HG02642 (cell line): ENCODE measurements around the gene FAM174C.

ENCODE experiments used
- ATAC-seq: cut with Tn5 transposase; IDR thresholded peaks from one replicate; pipeline ENCODE4 v1.9.1; 2021; ENCODE audit warnings: mild to moderate bottlenecking; ENCODE audit not compliant: unreplicated experiment, poor library complexity

FAM174C gene

DNA sequence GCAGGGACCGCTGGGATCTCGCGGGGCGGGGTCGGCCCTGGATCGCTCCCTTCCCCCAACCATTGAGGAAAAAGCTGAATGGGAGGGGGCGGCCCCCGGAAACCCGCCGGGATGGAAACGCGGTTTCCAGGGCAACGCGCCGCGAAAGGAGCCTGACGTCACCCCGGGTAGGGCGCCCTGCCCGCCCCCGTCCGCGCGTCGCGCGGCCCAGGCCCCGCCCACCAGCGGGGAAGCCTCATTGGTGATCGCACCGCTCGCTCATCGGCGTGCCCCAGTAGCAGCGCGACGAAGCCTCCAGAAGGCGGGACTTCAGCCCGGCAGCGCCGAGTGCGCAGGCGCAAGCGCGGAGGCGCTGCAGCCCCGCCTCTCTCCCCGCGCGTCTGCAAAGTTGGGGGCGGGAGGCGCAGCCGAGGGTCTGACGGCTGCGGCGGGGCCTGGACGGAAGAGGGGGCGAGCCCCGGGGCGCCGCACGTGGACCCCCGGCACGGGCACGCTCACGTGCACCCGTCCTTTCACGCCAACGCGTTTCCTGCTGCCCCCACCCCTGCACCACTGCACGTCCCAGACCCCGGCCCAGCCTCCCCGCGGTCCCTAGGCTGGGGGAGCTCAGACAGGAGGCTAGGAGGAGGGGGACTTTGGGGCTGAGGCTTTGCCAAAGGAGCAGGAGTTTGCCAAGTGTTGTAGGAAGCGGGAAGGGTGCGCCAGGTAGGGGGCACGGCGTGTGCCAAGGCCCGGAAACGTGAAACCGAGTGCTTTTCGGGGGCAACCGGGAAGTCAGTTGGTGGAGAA, 14.4 kb upstream of the FAM174C start:
- peak; percentile 66 for ATAC-seq

DNA sequence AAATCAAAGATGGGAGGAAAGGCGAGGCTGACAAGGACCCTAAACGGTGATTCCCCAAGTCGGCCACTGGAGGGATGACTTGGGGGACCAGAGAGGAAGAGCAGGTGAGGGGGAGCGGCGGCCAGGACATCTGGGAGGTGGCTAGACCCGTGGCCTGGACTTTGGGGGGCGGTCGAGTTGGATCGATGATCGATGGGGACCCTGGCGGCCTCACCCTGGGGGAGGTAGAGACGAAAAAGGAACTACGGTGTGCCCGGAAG, 13.9 kb upstream of the FAM174C start:
- ATAC-seq: no peak

GRCh38 chr19:1261798-1262622, 13.3 kb upstream of the FAM174C start:
- no peak for ATAC-seq

DNA sequence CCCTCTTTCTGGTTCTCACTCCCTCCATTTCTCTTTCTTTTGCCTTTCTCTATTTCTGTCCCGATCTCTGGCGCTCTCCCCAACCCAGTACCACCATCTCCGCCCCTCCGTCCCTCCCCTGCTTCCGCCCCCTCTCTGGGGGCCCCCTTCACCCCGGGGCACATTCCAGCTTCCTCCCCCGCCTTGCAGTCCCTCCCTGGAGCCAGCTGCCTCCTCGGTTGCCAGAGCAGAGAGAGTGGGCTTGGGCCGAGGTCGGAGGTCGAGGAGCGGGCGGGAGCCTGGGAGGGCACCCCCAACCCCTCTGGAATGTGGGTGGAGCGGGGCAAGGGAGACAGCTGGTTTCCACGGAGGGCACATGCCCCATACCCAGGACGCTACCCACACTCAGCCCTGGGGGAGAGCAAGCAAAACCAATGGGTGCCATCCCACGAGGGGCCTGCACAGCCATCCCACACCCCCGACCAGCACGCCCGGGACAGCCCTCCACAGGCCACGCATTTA, 12.7 kb upstream of the FAM174C start:
- no peak for ATAC-seq

- no peak for ATAC-seq
Observed at GRCh38 chr19:1263188-1263587, 12.1 kb upstream of the FAM174C start.

DNA sequence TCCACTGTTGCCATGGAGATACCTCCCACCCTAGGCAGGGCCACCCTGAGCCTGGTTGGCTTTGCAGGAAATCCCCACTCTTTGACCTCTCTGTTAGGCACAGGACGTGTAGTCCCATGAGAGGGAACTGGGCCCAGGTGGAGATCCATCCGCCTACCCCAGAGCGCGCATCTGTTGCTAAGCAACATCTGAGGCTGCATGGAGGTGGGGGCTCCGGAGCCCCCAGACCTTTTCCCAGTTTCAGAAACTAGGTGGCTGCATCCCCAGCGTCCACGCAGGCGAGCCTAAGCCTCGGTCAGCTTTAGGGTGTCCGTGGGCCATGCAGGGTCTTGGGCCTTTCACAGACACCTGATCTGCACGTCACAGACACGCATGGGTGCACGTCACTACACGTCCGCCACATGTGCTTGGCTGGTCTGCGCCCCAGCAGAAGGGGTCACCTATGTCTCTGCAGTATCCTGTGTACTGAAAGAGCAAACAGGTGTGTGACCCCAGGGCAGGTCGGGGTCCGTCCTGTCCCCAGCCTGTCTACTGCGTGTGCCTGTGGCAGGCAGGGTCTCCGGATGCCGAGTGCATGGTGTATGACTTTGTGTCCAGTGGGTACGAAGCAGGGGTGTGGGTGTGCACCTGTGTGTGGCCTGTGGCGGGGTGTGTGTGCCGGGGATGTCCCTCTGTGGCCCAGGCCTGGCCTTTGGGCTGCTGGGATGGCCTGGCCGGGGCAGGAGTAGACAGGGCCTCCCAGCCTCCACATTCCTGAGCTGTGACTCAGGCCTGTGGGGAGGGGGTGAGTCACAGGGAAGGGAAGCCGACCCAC, 10.3 kb upstream of the FAM174C start:
- ATAC-seq: no peak

- ATAC-seq: no peak
Observed at GRCh38 chr19:1265615-1266128, 9.7 kb upstream of the FAM174C start.

DNA sequence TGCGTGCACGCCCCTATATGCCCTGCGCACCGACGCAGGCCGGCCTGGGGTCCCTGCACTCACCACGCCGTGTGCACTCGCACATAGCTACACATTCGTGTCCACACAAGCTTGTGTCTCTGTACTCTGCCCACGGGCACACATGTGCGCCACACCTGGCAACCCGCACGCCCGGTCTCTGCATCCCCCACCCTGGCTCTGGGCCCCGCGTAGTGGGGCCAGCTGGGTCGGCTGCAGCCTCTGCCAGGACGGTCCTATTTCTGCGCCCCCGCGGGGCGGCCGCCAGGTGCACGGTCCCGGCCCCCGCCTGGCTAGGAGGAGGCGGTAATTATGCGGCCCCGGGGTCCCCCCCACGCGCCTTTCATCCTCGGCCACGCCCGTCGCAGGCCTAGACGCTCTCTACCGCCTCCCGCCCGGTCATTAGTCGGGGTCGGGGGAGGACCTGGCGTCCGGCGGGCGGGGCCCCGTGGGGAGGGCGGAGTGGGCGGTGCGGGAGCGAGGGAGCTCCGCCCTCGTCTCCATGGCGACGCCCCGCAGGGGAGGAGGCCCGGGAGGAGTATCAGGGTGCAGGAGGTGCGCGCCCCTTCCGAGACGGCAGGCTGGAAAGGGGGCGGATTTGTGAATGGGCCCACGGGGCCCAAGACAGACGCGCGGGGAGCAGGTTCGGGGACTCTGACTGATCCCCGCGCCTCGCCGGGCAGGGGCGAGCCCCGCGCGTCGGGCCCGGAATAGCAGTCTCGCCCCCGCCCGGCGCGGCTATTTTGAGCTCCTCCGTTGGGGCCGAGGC, 9.0 kb upstream of the FAM174C start:
- ATAC-seq: peak; percentile 27

GRCh38 chr19:1266916-1267476, 8.3 kb upstream of the FAM174C start:
- peak; percentile 24 for ATAC-seq

DNA sequence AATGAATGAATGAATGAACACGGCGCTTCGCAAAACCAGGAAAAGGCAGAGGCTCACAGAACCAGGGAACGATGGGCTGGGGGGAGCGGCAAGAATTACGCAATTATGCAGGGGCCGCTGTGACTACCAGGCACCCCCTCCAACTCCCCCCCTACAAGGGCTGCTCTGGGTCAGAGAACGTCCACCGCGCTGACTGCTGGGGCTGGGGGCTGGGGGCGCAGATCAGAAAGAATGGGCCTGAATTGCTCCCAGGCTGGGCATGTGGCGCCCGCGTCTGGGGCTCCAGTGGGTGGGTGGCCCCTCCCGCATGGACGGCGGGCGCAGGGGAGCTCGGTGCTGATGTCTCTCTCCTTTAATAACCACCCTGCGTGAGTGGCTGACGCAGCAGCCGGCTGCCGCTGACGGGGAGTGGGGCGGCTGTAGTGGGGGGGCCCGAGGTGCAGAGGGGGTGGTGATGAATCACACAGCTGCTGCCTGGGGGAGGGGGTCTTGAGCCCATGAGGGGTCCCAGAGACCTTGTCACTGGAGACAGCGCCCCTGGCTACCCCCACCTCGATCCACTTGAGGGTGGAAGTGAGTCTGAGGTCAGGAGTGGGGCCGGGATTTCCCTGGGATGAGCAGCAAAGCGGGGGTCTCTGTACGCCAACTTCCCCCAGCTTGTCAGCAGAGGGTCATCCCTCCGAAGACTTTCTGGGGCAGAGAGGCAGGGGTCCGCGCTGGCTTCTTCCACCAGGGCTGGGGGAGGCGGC, 7.7 kb upstream of the FAM174C start:
- no peak for ATAC-seq

- no peak for ATAC-seq
Observed at GRCh38 chr19:1268226-1269064, 6.9 kb upstream of the FAM174C start.

DNA sequence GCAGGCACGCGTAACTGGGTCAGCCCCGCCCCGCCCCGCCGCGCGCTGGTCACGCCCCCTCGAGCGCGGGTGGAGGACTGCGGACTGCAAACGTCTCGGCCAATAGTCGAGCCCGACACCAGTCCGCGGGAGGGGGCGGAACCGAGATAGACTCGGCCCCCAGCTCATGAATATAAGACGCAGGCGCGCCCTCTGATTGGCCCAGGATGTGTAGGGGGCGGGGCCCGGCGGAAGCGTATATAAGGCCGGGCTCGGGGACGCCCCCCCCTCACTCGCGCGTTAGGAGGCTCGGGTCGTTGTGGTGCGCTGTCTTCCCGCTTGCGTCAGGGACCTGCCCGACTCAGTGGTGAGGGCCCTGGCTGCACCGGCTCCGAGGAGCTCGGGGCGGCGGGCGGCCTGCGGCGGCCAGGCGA, 6.3 kb upstream of the FAM174C start, which contains the start of gene CIRBP:
Gene CIRBP (plus strand): TSS at position 268 of the 413 bp plus-strand sequence. CDS start 1,602 bp downstream, outside the sequence.
- peak; percentile 64 for ATAC-seq

DNA sequence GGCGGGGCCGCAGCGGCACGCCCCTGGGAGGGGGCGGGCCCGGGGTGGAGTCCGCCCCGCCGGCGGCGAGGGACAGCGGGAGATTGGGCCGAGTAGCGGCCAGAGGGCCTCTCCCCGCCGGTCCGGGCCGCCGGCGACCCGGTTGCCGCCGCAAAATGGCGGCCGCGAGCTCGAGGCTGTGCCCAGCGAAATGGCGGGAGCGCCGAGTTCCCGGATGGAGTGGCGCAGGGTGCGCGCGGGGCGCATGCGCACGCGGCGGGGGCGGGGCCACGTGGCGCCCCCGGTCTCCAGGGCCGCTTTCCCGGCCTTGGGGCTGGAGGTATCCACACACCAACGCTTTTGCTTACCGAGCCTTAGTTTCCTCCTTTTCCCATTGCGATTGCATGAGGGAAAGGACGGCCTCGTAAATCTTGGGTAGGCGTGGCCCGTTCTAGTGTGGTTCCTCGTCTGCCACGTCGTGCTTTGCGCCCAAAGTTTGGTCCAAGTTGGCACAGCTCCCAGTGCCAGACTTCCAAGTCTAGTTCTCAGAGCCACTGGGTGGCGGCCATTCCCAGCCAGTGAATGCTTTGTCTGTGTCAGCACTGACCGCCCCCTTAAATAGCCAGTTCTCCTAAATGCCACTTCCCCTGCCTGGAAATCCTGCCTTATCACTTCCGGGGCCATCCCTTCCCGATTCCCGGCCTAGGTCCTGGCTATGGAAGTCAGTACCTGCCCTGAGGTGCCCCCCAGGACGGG, 5.7 kb upstream of the FAM174C start:
- ATAC-seq: peak; percentile 35

GRCh38 chr19:1270213-1270853, 5.0 kb upstream of the FAM174C start:
- no peak for ATAC-seq

DNA sequence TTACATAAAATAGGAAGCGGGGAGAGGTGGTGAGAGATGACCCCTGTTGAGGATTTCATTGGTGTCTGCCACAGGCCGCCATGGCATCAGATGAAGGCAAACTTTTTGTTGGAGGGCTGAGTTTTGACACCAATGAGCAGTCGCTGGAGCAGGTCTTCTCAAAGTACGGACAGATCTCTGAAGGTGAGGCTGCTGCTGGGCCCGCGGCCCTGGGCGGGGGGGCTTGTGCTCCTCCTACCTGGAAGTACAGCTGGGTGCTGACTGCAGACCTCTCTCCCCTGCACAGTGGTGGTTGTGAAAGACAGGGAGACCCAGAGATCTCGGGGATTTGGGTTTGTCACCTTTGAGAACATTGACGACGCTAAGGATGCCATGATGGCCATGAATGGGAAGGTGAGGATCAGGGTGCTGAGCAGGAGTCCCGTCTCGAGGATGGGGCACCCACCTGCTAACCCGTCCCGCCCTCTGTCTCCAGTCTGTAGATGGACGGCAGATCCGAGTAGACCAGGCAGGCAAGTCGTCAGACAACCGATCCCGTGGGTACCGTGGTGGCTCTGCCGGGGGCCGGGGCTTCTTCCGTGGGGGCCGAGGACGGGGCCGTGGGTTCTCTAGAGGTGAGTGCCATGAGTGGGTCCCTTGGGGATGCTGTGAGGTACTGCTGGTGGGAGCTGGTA, 4.3 kb upstream of the FAM174C start:
- no peak for ATAC-seq
